Body of pancreas (tissue), 4 donors: ENCODE measurements around the gene NTRK2.

Source experiments
- POLR2A ChIP-seq, 3 donors: fragments of 450-650 bp; IDR thresholded peaks; one replicate each; pipeline ENCODE4 v1.6.1; 2016; ENCODE audit warnings: antibody characterized with exemption in 3 of 3, mild to moderate bottlenecking in 2 of 3
- TF ChIP-seq, protein P1 (sequence below), 7 experiments: fragments of 450-650 bp in 4 of 7; fragments of 200-600 bp in 3 of 7; sonication (generic) in 3 of 7; IDR thresholded peaks; one replicate each; pipeline ENCODE4 v1.5.1; 2016 to 2019; ENCODE audit warnings: antibody characterized with exemption in 7 of 7

DNA sequence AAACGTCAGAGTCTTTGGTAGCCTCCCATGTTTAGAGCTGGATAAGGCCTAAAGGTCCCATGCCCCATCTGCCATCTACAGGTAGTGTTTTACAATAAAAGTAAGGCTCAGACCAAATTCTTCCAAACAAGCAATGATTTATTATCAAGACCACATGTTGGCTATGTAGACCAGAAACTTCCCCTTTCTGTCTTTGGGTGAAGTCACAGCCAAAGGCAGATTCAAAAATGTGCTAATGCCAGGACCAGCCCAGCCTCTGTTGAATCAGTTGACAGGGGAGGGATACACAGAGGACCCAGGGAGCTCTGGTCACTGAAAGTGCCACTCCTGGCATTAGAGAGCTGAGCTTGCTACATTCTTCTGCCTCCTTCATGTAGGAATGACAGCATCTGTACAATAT is 360.8 kb downstream of the NTRK2 start:
- no peak for TF ChIP-seq POLR2A (IDR thresholded peaks at IDR 0.05)
- TF ChIP-seq, protein P1, sequence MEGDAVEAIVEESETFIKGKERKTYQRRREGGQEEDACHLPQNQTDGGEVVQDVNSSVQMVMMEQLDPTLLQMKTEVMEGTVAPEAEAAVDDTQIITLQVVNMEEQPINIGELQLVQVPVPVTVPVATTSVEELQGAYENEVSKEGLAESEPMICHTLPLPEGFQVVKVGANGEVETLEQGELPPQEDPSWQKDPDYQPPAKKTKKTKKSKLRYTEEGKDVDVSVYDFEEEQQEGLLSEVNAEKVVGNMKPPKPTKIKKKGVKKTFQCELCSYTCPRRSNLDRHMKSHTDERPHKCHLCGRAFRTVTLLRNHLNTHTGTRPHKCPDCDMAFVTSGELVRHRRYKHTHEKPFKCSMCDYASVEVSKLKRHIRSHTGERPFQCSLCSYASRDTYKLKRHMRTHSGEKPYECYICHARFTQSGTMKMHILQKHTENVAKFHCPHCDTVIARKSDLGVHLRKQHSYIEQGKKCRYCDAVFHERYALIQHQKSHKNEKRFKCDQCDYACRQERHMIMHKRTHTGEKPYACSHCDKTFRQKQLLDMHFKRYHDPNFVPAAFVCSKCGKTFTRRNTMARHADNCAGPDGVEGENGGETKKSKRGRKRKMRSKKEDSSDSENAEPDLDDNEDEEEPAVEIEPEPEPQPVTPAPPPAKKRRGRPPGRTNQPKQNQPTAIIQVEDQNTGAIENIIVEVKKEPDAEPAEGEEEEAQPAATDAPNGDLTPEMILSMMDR (IDR thresholded peaks at IDR 0.05): no peak
